HG03135 (cell line): ENCODE data around the gene MRPL23.
"Not testable (repeated sequence)": the region's sequence is repeated elsewhere in the genome, so short reads cannot be mapped to it uniquely, and the experiment has no call there.

ENCODE experiments used
- ATAC-seq: cut with Tn5 transposase; IDR thresholded peaks from one replicate; pipeline ENCODE4 v1.9.1; 2021; ENCODE audit warnings: mild to moderate bottlenecking, moderate library complexity; ENCODE audit not compliant: unreplicated experiment

The MRPL23 gene

GRCh38 chr11:1932681-1933080 is 14.5 kb upstream of the MRPL23 start:
- ATAC-seq: no peak

GRCh38 chr11:1933416-1934334 is 13.5 kb upstream of the MRPL23 start:
- ATAC-seq: no peak

GRCh38 chr11:1934335-1935155 is 12.6 kb upstream of the MRPL23 start:
- no peak for ATAC-seq

GRCh38 chr11:1935156-1936071 is 11.7 kb upstream of the MRPL23 start:
- ATAC-seq: no peak

- no peak for ATAC-seq
Observed at GRCh38 chr11:1936072-1936780, 10.9 kb upstream of the MRPL23 start.

GRCh38 chr11:1936781-1937615 is 10.1 kb upstream of the MRPL23 start:
- no peak for ATAC-seq

GRCh38 chr11:1937616-1938342 is 9.4 kb upstream of the MRPL23 start:
- no peak for ATAC-seq

- no peak for ATAC-seq
Observed at GRCh38 chr11:1938343-1939005, 8.7 kb upstream of the MRPL23 start.

GRCh38 chr11:1939006-1939625 is 8.0 kb upstream of the MRPL23 start:
- no peak for ATAC-seq

GRCh38 chr11:1939788-1940187 is 7.3 kb upstream of the MRPL23 start:
- not testable (repeated sequence) for ATAC-seq

GRCh38 chr11:1942558-1943260 is 4.4 kb upstream of the MRPL23 start:
- no peak for ATAC-seq

- ATAC-seq: no peak
Observed at GRCh38 chr11:1943576-1943975, 3.6 kb upstream of the MRPL23 start.

GRCh38 chr11:1943977-1944376 is 3.2 kb upstream of the MRPL23 start:
- no peak for ATAC-seq

GRCh38 chr11:1947592-1948237 is 583 bp downstream of the MRPL23 start:
- no peak for ATAC-seq

- ATAC-seq: no peak
Observed at GRCh38 chr11:1948389-1948788, 1.3 kb downstream of the MRPL23 start.

GRCh38 chr11:1949302-1949701 is 2.2 kb downstream of the MRPL23 start:
- ATAC-seq: no peak

GRCh38 chr11:1949922-1950321 is 2.8 kb downstream of the MRPL23 start:
- no peak for ATAC-seq
